NCI-H2029 (cell line): Measurements from ENCODE around the gene ADRB1.

Experiments
- DNase-seq: peaks from one replicate; lab custom pipeline; 2025; lab: John Stamatoyannopoulos, UW

The ADRB1 gene

DNA sequence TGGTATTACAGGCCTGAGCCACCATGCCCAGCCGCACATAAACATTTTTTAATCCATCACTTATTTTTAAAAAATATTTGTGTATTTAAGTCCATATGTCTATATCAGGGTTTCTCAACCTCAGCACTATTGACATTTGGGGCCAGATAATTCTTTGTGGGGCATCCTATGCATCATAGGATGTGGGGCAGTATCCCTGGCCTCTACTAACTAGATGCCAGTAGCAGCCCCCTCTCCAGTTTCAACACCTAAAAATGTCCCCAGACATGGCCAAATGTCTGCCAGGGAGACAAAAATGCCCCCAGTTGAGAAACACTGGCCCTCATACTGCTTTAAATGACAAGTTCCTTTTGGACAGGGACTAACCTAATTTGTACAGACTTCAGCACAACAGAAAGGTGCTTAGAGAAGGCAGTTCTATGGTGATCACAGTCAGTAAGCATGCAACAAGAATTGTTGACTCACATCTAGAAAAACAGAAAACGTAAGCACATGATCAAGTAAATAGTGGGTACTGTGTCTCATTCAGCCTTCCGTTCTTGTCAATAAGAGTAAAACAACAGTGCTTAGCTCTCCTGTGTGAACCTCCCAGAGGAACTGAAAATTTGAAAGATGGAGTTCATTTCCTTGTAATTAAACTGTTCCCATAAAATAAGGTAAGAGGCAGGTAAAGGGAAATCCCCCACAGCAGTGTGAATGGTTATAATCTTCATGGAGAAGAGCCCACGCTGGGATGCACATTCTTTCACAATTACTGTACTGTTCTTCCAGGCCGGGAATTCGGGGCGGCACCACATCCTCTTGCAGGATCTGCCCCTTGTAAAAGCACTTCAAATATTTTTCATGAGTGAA is 17.3 kb upstream of the ADRB1 start:
- DNase-seq = no peak

GRCh38 chr10:114027041-114027394 is 16.6 kb upstream of the ADRB1 start:
- DNase-seq = no peak

DNA sequence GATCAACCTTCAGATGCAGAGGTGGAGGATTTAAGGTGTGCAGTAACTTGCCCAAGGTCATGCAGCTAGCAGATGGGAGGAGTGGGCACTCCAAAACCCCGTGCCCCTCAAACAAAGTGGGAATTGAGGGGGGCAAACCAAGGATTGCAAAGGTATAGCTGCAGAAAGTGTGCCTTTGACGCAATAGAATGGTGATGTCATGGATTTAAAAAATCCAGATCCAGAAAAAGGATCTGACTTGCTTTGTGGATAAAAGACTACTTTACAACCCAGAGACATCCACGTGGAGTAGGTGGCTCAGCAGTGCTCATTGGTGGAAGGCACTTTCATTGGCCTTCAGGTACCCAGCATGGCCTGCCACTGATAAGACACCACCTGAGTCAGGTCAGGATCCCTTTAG is 15.7 kb upstream of the ADRB1 start:
- DNase-seq = no peak

- DNase-seq = no peak
These were observed 15.2 kb upstream of the ADRB1 start for GRCh38 chr10:114028425-114028824.

GRCh38 chr10:114029655-114030054 is 14.0 kb upstream of the ADRB1 start:
- no peak for DNase-seq

DNA sequence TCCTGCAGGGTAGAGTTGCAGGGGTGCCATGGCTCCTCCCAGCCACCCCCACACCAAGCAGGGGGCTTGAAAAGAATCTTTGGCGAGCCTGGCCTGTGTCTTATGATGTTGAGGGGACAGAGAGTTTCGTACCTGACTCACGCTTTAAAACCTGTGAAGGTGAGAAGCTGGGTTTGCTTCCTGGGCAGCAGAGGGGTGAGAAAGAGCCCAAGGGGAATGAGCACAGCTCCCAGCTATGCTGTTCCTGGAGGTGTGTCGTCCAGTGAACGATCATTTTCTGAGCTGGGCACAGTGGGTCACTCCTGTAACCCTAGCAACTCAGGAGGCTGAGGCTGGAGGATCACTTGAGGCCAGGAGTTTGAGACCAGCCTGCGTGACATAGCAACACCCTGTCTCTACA is 13.5 kb upstream of the ADRB1 start:
- DNase-seq = no peak

DNA sequence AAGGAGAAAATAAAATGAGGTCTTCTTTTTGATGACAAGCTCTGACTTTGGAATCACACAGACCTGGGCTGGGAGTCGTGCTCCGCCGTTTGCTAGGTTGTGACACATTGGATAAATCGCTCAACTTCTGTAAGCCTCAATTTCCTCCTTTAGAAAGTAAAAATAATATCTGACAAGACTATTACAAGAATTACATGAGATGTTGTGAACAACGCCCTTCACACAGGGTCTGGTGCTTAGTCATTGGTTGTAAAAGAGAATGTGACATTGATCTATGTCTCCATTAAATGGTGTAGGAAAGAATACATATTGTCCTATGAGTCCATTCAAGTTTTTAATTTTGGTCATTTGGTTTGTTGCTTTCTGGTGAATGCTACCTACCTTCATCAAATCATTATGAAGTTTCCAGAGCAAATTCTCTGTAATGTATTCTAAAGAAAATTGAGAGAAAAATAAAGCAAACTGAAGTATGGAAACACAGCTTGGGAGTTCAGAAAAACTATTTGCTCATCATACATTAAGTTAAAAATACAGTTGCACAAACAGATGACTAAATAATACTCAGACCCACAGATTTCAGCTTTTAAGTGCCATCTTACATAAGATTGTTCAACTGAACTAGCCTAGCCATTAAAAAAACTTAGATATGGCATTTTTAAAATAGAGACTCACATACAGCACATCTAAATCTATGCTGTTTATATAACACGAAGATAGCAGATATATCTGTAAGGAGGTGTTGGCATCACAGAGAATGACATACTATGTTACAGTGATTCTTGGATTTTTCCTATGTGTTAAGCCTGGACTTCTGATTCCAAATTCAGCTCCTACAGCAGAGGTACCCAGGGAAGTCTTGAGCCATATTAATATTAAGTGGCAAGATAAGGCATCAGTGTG is 12.3 kb upstream of the ADRB1 start:
- DNase-seq = no peak

- no peak for DNase-seq
These were observed 10.1 kb upstream of the ADRB1 start for GRCh38 chr10:114033566-114033965.

DNA sequence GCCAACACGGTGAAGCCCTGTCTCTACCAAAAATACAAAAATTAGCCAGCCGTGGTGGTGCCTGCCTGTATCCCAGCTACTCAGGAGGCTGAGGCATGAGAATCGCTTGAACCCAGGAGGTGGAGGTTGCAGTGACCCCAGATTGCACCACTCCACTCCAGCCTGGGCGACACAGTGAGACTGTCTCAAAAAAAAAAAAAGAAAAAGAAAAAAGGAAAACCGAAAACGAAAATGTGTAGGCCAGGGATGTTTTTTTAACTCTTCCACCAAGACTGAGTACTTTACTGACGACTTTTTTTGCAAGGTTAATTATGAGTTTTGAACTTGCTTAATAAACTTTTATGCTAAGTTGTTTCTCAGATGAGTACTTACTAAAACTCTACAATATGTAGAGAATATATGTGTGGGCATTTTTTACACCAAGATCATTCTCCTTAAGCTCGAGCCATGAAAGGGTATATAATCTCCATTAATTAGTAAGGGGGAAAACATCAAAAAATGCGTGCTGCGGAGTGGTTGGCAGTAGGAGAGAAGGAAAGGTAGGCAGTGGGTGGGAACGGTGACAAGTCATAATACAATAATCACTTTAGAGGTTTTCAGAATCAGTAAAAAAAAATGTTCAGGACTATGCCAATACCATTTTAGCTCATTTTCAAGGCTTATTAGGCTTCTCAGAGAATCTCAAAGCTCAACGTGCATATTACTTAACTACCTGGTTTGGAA is 8.6 kb upstream of the ADRB1 start:
- no peak for DNase-seq

DNA sequence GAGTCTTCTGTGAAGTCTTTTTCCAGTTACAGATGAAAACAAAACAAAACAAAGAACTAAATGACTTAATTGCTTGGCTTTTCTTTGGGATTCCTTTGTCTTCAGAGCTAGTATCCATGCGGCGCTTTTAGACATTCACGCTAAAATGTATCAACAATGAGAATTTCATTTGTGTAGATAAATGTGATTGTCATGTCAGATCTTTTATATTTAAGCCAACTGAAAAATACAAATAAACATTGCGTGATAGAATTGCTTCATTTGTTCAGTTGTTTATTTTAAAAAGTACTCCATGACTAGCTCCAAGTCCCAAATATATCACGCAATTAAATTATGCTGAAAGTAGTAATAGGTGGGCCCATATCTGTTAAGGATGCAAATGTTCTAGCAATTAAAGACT is 7.9 kb upstream of the ADRB1 start:
- no peak for DNase-seq

GRCh38 chr10:114038819-114039218 is 4.8 kb upstream of the ADRB1 start:
- DNase-seq = no peak

- DNase-seq = no peak
These were observed 2.5 kb upstream of the ADRB1 start for GRCh38 chr10:114041166-114041565.

DNA sequence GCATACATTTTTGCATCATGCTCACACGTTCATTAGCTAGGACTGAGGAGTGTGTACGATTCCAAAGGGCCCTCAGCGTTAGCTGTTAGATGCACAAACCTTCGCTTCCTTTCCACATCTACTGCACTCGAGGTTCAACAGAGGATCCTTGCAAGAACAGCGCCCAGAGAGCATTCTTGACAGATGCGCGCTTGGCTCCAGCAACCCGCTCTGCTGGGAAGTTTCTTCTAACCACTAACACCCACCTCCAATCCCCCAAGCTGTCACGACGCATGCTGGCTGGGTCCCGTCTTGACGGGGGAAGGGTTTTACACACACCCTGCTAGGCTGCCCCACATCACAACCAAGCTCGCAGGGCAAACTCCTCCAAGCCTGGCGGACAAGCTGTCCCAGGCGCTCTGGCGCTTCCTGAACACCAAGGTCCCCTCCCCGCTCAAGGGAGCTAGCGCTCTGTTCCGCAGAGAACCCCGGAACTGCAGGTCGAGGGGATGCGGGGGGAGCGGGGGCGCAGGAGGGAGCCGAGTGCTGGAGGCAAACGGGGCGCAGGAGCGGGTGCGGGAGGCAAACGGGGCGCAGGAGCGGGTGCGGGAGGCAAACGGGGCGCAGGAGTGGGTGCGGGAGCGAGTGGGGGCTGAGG is 653 bp upstream of the ADRB1 start:
- no peak for DNase-seq

DNA sequence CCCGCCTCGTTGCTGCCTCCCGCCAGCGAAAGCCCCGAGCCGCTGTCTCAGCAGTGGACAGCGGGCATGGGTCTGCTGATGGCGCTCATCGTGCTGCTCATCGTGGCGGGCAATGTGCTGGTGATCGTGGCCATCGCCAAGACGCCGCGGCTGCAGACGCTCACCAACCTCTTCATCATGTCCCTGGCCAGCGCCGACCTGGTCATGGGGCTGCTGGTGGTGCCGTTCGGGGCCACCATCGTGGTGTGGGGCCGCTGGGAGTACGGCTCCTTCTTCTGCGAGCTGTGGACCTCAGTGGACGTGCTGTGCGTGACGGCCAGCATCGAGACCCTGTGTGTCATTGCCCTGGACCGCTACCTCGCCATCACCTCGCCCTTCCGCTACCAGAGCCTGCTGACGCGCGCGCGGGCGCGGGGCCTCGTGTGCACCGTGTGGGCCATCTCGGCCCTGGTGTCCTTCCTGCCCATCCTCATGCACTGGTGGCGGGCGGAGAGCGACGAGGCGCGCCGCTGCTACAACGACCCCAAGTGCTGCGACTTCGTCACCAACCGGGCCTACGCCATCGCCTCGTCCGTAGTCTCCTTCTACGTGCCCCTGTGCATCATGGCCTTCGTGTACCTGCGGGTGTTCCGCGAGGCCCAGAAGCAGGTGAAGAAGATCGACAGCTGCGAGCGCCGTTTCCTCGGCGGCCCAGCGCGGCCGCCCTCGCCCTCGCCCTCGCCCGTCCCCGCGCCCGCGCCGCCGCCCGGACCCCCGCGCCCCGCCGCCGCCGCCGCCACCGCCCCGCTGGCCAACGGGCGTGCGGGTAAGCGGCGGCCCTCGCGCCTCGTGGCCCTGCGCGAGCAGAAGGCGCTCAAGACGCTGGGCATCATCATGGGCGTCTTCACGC is 825 bp downstream of the ADRB1 start:
- no peak for DNase-seq

DNA sequence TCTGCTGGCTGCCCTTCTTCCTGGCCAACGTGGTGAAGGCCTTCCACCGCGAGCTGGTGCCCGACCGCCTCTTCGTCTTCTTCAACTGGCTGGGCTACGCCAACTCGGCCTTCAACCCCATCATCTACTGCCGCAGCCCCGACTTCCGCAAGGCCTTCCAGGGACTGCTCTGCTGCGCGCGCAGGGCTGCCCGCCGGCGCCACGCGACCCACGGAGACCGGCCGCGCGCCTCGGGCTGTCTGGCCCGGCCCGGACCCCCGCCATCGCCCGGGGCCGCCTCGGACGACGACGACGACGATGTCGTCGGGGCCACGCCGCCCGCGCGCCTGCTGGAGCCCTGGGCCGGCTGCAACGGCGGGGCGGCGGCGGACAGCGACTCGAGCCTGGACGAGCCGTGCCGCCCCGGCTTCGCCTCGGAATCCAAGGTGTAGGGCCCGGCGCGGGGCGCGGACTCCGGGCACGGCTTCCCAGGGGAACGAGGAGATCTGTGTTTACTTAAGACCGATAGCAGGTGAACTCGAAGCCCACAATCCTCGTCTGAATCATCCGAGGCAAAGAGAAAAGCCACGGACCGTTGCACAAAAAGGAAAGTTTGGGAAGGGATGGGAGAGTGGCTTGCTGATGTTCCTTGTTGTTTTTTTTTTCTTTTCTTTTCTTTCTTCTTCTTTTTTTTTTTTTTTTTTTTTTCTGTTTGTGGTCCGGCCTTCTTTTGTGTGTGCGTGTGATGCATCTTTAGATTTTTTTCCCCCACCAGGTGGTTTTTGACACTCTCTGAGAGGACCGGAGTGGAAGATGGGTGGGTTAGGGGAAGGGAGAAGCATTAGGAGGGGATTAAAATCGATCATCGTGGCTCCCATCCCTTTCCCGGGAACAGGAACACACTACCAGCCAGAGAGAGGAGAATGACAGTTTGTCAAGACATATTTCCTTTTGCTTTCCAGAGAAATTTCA is 1.7 kb downstream of the ADRB1 start:
- DNase-seq = no peak

DNA sequence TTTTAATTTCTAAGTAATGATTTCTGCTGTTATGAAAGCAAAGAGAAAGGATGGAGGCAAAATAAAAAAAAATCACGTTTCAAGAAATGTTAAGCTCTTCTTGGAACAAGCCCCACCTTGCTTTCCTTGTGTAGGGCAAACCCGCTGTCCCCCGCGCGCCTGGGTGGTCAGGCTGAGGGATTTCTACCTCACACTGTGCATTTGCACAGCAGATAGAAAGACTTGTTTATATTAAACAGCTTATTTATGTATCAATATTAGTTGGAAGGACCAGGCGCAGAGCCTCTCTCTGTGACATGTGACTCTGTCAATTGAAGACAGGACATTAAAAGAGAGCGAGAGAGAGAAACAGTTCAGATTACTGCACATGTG is 2.4 kb downstream of the ADRB1 start:
- no peak for DNase-seq

GRCh38 chr10:114048472-114048871 is 4.8 kb downstream of the ADRB1 start:
- no peak for DNase-seq

GRCh38 chr10:114051714-114052113 is 8.0 kb downstream of the ADRB1 start:
- DNase-seq = no peak

- DNase-seq = no peak
These were observed 8.6 kb downstream of the ADRB1 start for GRCh38 chr10:114052255-114052654.

GRCh38 chr10:114053946-114054345 is 10.3 kb downstream of the ADRB1 start:
- no peak for DNase-seq
